Endothelial cell of umbilical vein (primary cell): ENCODE data around the gene IGFL4. TPM values are rescaled to one million over a fixed set of nuclear protein-coding genes. Genes with fewer than 3 reads are reported as not detected.

Experiments used
- BruUV-seq: library from RNA; stranded (reverse); fragments of 400-500 nt; replicated peaks from 2 replicates; lab custom pipeline; 2021; lab: Mats Ljungman, UMichigan
- CTCF ChIA-PET: fragments of 300-600, 350-600 bp; sonication (Branson Sonifier 250); formaldehyde crosslinking; loops from one replicate; lab custom pipeline; 2021; ENCODE audit warnings: antibody characterized with exemption, inconsistent platforms; lab: Charles Lee
- POLR2A ChIA-PET: fragments of 300-600, 350-600 bp; sonication (Branson Sonifier 250); formaldehyde crosslinking; loops from one replicate; lab custom pipeline; 2021; ENCODE audit warnings: antibody characterized with exemption, inconsistent platforms; lab: Charles Lee
- DNase-seq: peaks from one replicate; pipeline ENCODE4 v3.0.0-alpha.2; 2011; ENCODE audit warnings: low read depth, low spot score
- FAIRE-seq: peaks from 2 replicates; lab custom pipeline; 2011; peaks lifted over from hg19 to GRCh38; lab: Jason Lieb, UNC
- H2AFZ ChIP-seq: 2 replicates; pipeline ENCODE4 v1.6.0; 2012; ENCODE audit warnings: low read depth, low read length, control low read depth, inconsistent platforms
- H3K27ac ChIP-seq: 2 replicates; pipeline ENCODE4 v1.5.1; 2011; ENCODE audit warnings: low read depth, mild to moderate bottlenecking, control low read depth, low read length, moderate library complexity; ENCODE audit not compliant: insufficient read depth
- H3K27me3 ChIP-seq, 2 experiments: 2 replicates each; pipeline versions ENCODE4 v1.6.0 to v1.6.1; 2011; ENCODE audit warnings: low read length in 2 of 2, mixed read lengths in 1 of 2; ENCODE audit not compliant: control insufficient read depth in 2 of 2, insufficient read depth in 2 of 2
- H3K36me3 ChIP-seq, 2 experiments: 2 replicates in 1 of 2; 3 replicates in 1 of 2; pipeline ENCODE4 v1.5.1; 2011; ENCODE audit warnings: low read length in 2 of 2, mild to moderate bottlenecking in 1 of 2, moderate library complexity in 1 of 2; ENCODE audit not compliant: control insufficient read depth in 2 of 2, insufficient read depth in 2 of 2; ENCODE audit errors: extremely low read depth in 1 of 2
- H3K4me1 ChIP-seq: 3 replicates; pipeline ENCODE4 v1.5.1; 2011; ENCODE audit warnings: mild to moderate bottlenecking, low read length; ENCODE audit not compliant: control insufficient read depth, insufficient read depth; ENCODE audit errors: extremely low read depth
- H3K4me2 ChIP-seq: 2 replicates; pipeline ENCODE4 v1.6.1; 2011; ENCODE audit warnings: low read length, control low read depth, mixed read lengths; ENCODE audit not compliant: insufficient read depth
- H3K4me3 ChIP-seq, 3 experiments: fragments of 200-600 bp in 1 of 3; sonication (generic), shearing (Covaris generic) in 1 of 3; replicated peaks in 1 of 3; 2 replicates each; pipeline ENCODE4 v1.5.1; 2011 to 2016; ENCODE audit warnings: control low read depth in 3 of 3, low read length in 3 of 3, mild to moderate bottlenecking in 2 of 3, inconsistent platforms in 1 of 3, low read depth in 1 of 3, moderate library complexity in 1 of 3; ENCODE audit not compliant: insufficient read depth in 1 of 3
- H3K79me2 ChIP-seq: 2 replicates; pipeline ENCODE4 v1.6.0; 2012; ENCODE audit warnings: low read length, inconsistent platforms; ENCODE audit not compliant: control insufficient read depth, insufficient read depth
- H3K9ac ChIP-seq: replicated peaks from 2 replicates; pipeline ENCODE3; 2011; ENCODE audit warnings: low read length, control low read depth; ENCODE audit not compliant: insufficient read depth; ENCODE audit errors: extremely low read depth
- H3K9me1 ChIP-seq: replicated peaks from 3 replicates; pipeline ENCODE4 v1.6.0; 2011; ENCODE audit warnings: mild to moderate bottlenecking, low read length; ENCODE audit not compliant: control insufficient read depth, insufficient read depth; ENCODE audit errors: extremely low read depth
- H3K9me3 ChIP-seq: replicated peaks from 2 replicates; pipeline ENCODE4 v1.5.1; 2012; ENCODE audit warnings: low read length, inconsistent platforms; ENCODE audit not compliant: control insufficient read depth, insufficient read depth
- H4K20me1 ChIP-seq: replicated peaks from 2 replicates; pipeline ENCODE3; 2011; ENCODE audit warnings: mild to moderate bottlenecking, low read length; ENCODE audit not compliant: control insufficient read depth, insufficient read depth; ENCODE audit errors: extremely low read depth
- CTCF ChIP-seq, 2 donors: IDR thresholded peaks; 1 replicate in 1 of 2; 2 replicates in 1 of 2; pipeline ENCODE4 v1.5.1; 2011; ENCODE audit warnings: low read length in 2 of 2, mild to moderate bottlenecking in 2 of 2, moderate library complexity in 2 of 2, control low read depth in 1 of 2, inconsistent platforms in 1 of 2, low read depth in 1 of 2; ENCODE audit not compliant: insufficient read depth in 1 of 2; ENCODE audit errors: extremely low read depth in 1 of 2
- EZH2 ChIP-seq: IDR thresholded peaks from 2 replicates; pipeline ENCODE4 v1.6.1; 2012; ENCODE audit warnings: borderline replicate concordance, low read depth, mild to moderate bottlenecking, moderate library complexity, low read length, inconsistent platforms; ENCODE audit not compliant: severe bottlenecking
- FOS ChIP-seq: IDR thresholded peaks from 2 replicates; pipeline ENCODE4 v1.6.1; 2011; ENCODE audit warnings: mild to moderate bottlenecking, low read length, moderate library complexity, borderline replicate concordance; ENCODE audit not compliant: insufficient read depth
- GATA2 ChIP-seq: IDR thresholded peaks from 2 replicates; pipeline ENCODE4 v1.7.0; 2011; ENCODE audit warnings: low read depth, mild to moderate bottlenecking, moderate library complexity, mixed read lengths, low read length; ENCODE audit not compliant: insufficient read length, insufficient read depth
- JUN ChIP-seq: IDR thresholded peaks from 2 replicates; pipeline ENCODE4 v1.6.1; 2011; ENCODE audit warnings: borderline replicate concordance, low read depth; ENCODE audit not compliant: insufficient read length, insufficient read depth
- MYC ChIP-seq: IDR thresholded peaks from one replicate; pipeline ENCODE4 v1.6.1; 2011; ENCODE audit warnings: mild to moderate bottlenecking, low read depth, low read length
- POLR2A ChIP-seq: IDR thresholded peaks from 2 replicates; pipeline ENCODE4 v1.6.1; 2012; ENCODE audit warnings: low read depth, mild to moderate bottlenecking, control low read depth, low read length
- POLR2AphosphoS5 ChIP-seq: IDR thresholded peaks from 2 replicates; pipeline ENCODE4 v1.6.1; 2012; ENCODE audit warnings: low read depth, mild to moderate bottlenecking, control low read depth, low read length, moderate library complexity; ENCODE audit not compliant: insufficient read depth
- dilution Hi-C: fragments of 300-500 bp; cut with MboI; formaldehyde crosslinking; loops from one replicate; pipeline ENCODE4 v1.15.0; 2019; ENCODE audit warnings: low sequenced_read_pairs; ENCODE audit not compliant: extremely low pct_ligation_motif_present
- intact Hi-C: fragments of 100-400 bp; cut with micrococcal nuclease; formaldehyde crosslinking; loops from one replicate; pipeline ENCODE4 v1.10.0; 2022
- polyA plus RNA-seq, 4 experiments: library from polyadenylated mRNA; depleted of rRNA in 3 of 4; stranded (reverse) in 3 of 4; unstranded in 1 of 4; fragments of >200 nt; gene quantifications; 2 replicates each; pipeline versions ENCODE4 v1.2.1 to v1.2.3, GENCODE V29; 2011 to 2012; ENCODE audit warnings: missing spikeins in 1 of 4
- total RNA-seq: library from RNA; stranded (reverse); gene quantifications from 2 replicates; pipeline ENCODE4 v1.2.3, GENCODE V29; 2021
- TF ChIP-seq, protein P1 (sequence below): IDR thresholded peaks from 2 replicates; pipeline ENCODE4 v1.6.1; 2011; ENCODE audit not compliant: insufficient read depth, insufficient read length

Gene IGFL4
- total and polyA plus RNA-seq, 2 donors (not counting 3 experiments of a cell fraction or from before 2014, with no cell fraction given) = not detected

DNA sequence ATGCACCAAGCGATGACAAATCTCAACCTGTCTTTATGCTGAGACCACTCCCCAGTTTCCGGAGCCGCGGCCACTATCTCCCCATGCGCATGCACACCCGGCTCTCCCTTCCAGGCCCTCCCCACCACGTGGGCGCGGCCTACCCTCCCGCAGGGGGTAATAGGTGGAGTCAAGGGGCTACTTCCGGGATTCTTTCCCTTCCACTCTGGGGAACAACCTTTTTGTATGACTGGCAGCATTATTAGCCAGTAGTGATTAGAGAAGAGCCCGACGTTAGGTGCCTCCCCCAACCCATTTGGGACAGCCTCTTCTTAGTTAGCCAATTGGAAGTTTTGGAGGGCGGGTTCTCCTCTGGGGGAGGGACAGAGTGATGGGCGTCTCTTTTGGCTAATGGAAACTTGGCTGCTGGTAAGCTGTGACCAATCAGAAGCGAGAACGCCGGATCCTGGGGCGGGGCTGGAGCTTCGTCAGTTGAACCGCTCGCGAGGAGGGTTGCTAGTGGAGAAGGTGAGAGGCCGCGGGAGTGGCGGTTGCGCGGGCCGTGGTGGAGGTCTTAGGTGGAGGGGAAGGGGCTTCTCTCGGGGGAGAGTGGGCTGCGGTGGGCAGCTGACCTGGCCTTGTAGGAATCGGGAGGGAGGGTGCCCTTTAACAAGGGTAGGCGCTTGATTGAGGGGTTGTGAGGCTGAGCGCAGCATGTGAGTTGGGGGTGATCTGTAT, 45.6 kb downstream of the IGFL4 start, which contains the start of gene CCDC61:
CCDC61 (plus strand) TSS at position 470 of the 717 bp plus-strand sequence. CDS start 7,552 bp downstream, outside the sequence.
- Histone ChIP-seq H3K4me3 (peak within 1 kb of the TSS; percentile 69 to 99 (median 95)), H3K4me2 (peak within 1 kb of the TSS; percentile 99), H3K9me3 (no peaks in the 10 kb centered on the region), H3K4me1 (peaks cover 10% of the 10 kb centered on the region), H2AFZ (peak within 1 kb of the TSS; percentile 86), H3K9me1 (no peaks in the 10 kb centered on the region), H3K79me2 (peaks cover 5% of the 10 kb centered on the region), H3K9ac (peak within 1 kb of the TSS; percentile 90), H3K27me3 (peaks cover 0 to under 1% of the 10 kb centered on the region in 2 experiments), H3K27ac (peak within 1 kb of the TSS; percentile 64), H3K36me3 (no peaks in the 10 kb centered on the region), H4K20me1 (no peaks in the 10 kb centered on the region)
- ChIA-PET CTCF (interaction anchor here (0.9 to 2.3 kb wide), 15 partner anchors 9 to 286 kb away, joined by 3 to 11 read pairs (median 4); partner anchors contain the start of genes MYPOP and NOVA2), POLR2A (interaction anchor here (0.6 to 1.0 kb wide), 3 partner anchors 20 to 92 kb away, joined by 3 to 5 read pairs (median 3); partner anchors contain the start of gene MYPOP)
- TF ChIP-seq, protein P1, sequence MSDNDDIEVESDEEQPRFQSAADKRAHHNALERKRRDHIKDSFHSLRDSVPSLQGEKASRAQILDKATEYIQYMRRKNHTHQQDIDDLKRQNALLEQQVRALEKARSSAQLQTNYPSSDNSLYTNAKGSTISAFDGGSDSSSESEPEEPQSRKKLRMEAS = peak; percentile 88
- TF ChIP-seq GATA2 (no peak), MYC (peak; percentile 42), FOS (no peak), JUN (no peak), CTCF (IDR thresholded peaks at IDR 0.05; ENCODE audit: extremely low read depth in 1 of 2, insufficient read depth in 1 of 2, low read depth in 1 of 2, low read length in 2 of 2) (no peak), POLR2AphosphoS5 (peak; percentile 61), EZH2 (no peak), POLR2A (peak; percentile 90)
- peak; percentile 99 for FAIRE-seq
- intact Hi-C loops (loop anchor here (1.0 to 5.0 kb wide), 4 partner anchors 21 to 178 kb away; partner anchors contain the start of genes MYPOP and RSPH6A), dilution Hi-C loops (no loop called here)
- DNase-seq = peak; percentile 100
- no TSS peak for BruUV-seq
